GM18508 (cell line): ENCODE measurements around the gene PYY.
"Not testable (repeated sequence)": the region's sequence is repeated elsewhere in the genome, so short reads cannot be mapped to it uniquely, and the experiment has no call there.

Experiments used
- ATAC-seq: cut with Tn5 transposase; IDR thresholded peaks from one replicate; pipeline ENCODE4 v1.9.1; 2021; ENCODE audit warnings: moderate number of reproducible peaks; ENCODE audit not compliant: insufficient read depth, unreplicated experiment

PYY gene

GRCh38 chr17:43953746-43954145 lies at the start of gene PYY:
Gene PYY (minus strand): TSS chr17:43953940. CDS start chr17:43953483, 457 bp downstream.
- ATAC-seq, result no peak

GRCh38 chr17:44002141-44002848 lies 48.6 kb upstream of the PYY start:
- no peak for ATAC-seq

- no peak for ATAC-seq
These were observed 47.8 kb upstream of the PYY start for GRCh38 chr17:44001461-44001920.

GRCh38 chr17:44000871-44001460 lies 47.2 kb upstream of the PYY start:
- ATAC-seq, result no peak

- ATAC-seq, result no peak
These were observed 46.6 kb upstream of the PYY start for GRCh38 chr17:44000141-44000860.

- ATAC-seq, result no peak
These were observed 45.3 kb upstream of the PYY start for GRCh38 chr17:43999024-43999423.

- ATAC-seq, result no peak
These were observed 44.8 kb upstream of the PYY start for GRCh38 chr17:43998552-43998951.

- ATAC-seq, result not testable (repeated sequence)
These were observed 43.4 kb upstream of the PYY start for GRCh38 chr17:43997180-43997579.

- ATAC-seq, result no peak
These were observed 41.4 kb upstream of the PYY start for GRCh38 chr17:43995150-43995471.

GRCh38 chr17:43994272-43995149 lies 40.8 kb upstream of the PYY start:
- ATAC-seq, result no peak

- no peak for ATAC-seq
These were observed 38.9 kb upstream of the PYY start for GRCh38 chr17:43992641-43993040.

GRCh38 chr17:43988301-43988700 lies 34.6 kb upstream of the PYY start:
- ATAC-seq, result no peak

- ATAC-seq, result no peak
These were observed 33.6 kb upstream of the PYY start for GRCh38 chr17:43987131-43988021.

GRCh38 chr17:43986225-43986981 lies 32.7 kb upstream of the PYY start:
- ATAC-seq, result no peak

- ATAC-seq, result no peak
These were observed 30.8 kb upstream of the PYY start for GRCh38 chr17:43984521-43984920.

GRCh38 chr17:43983515-43984411 lies 30.0 kb upstream of the PYY start:
- no peak for ATAC-seq

- ATAC-seq, result no peak
These were observed 29.4 kb upstream of the PYY start for GRCh38 chr17:43983196-43983514.

- ATAC-seq, result no peak
These were observed 28.4 kb upstream of the PYY start for GRCh38 chr17:43982171-43982570.
